NCI-H1694 treated with DMSO at 0.1 percent for 48 hours (cell line): ENCODE measurements around the gene MYBPHL.

Experiments used
- DNase-seq: peaks from one replicate; lab custom pipeline; 2025; lab: John Stamatoyannopoulos, UW

MYBPHL gene

GRCh38 chr1:109279615-109280278 is 27.1 kb downstream of the MYBPHL start:
- no peak for DNase-seq

- DNase-seq = peak; percentile 38
These were observed 29.2 kb downstream of the MYBPHL start for GRCh38 chr1:109277434-109278204.

GRCh38 chr1:109275706-109276345 is 31.0 kb downstream of the MYBPHL start:
- DNase-seq = no peak

- no peak for DNase-seq
These were observed 32.0 kb downstream of the MYBPHL start for GRCh38 chr1:109274533-109275476.

- no peak for DNase-seq
These were observed 33.1 kb downstream of the MYBPHL start for GRCh38 chr1:109273570-109274288.

- DNase-seq = no peak
These were observed 33.8 kb downstream of the MYBPHL start for GRCh38 chr1:109272831-109273547.

GRCh38 chr1:109272021-109272799 is 34.6 kb downstream of the MYBPHL start:
- no peak for DNase-seq

- no peak for DNase-seq
These were observed 35.4 kb downstream of the MYBPHL start for GRCh38 chr1:109271458-109271857.

- no peak for DNase-seq
These were observed 36.0 kb downstream of the MYBPHL start for GRCh38 chr1:109270623-109271317.

- DNase-seq = no peak
These were observed 36.7 kb downstream of the MYBPHL start for GRCh38 chr1:109269981-109270622.

- no peak for DNase-seq
These were observed 37.4 kb downstream of the MYBPHL start for GRCh38 chr1:109269212-109269980.

- no peak for DNase-seq
These were observed 38.2 kb downstream of the MYBPHL start for GRCh38 chr1:109268431-109269211.

GRCh38 chr1:109267743-109268300 is 39.0 kb downstream of the MYBPHL start:
- DNase-seq = no peak

- DNase-seq = no peak
These were observed 39.8 kb downstream of the MYBPHL start for GRCh38 chr1:109266965-109267364.

- no peak for DNase-seq
These were observed 41.0 kb downstream of the MYBPHL start for GRCh38 chr1:109265741-109266330.

GRCh38 chr1:109265016-109265415 is 41.8 kb downstream of the MYBPHL start:
- no peak for DNase-seq
